Measurements from ENCODE around the gene EWSR1. TPM values are rescaled to one million over a fixed set of nuclear protein-coding genes. Genes with fewer than 3 reads are reported as not detected.

EWSR1 gene
- polyA plus RNA-seq, 10 donors = 133 to 217 (median 165) TPM

DNA sequence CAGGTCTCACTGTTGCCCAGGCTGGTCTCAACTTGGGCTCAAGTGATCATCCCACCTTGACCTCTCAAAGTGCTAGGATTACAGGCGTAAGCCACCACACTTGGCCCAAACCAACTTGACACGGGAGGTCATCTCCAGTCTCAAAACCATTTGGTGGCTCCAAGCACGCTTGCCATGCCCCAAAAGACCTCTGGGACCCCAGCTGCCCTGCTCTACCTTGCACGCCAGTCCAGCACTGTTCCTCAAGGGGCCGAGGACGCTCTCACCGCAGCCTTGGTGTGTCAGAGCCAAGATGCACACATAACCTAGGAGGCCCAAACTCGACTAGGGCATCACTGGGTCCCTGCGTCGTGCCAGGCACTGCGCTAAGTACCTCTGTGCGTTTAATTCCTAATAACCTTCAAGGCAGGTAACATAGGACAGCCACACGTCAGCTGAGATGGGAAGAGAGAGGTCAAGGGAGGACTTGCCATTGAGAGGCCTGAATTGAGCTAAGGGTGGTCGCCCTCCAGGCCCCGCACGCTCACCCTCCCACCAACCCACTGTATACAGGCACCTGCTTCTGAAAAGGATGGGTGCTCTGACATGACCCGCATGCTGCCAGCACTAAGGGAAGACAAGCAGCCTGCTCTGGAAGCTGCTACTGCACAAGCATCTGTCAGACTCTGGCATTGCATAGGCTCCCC, 33.8 kb downstream of the EWSR1 start:
- no peak for DNase-seq

DNA sequence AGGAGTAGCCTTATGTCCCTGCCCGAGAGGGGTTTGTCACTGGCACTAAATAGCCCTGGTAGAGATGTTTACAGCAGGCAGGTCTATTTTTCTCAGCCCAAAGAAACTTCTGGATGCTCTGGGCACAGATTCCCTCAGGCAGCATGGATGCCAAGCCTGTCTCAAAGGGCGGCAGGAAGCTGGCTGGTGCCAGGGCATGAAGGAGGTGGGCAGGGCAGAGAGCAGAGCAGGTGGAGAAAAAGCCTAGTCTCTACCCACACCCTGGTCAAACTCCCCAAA, 34.3 kb downstream of the EWSR1 start:
- no peak for DNase-seq

DNA sequence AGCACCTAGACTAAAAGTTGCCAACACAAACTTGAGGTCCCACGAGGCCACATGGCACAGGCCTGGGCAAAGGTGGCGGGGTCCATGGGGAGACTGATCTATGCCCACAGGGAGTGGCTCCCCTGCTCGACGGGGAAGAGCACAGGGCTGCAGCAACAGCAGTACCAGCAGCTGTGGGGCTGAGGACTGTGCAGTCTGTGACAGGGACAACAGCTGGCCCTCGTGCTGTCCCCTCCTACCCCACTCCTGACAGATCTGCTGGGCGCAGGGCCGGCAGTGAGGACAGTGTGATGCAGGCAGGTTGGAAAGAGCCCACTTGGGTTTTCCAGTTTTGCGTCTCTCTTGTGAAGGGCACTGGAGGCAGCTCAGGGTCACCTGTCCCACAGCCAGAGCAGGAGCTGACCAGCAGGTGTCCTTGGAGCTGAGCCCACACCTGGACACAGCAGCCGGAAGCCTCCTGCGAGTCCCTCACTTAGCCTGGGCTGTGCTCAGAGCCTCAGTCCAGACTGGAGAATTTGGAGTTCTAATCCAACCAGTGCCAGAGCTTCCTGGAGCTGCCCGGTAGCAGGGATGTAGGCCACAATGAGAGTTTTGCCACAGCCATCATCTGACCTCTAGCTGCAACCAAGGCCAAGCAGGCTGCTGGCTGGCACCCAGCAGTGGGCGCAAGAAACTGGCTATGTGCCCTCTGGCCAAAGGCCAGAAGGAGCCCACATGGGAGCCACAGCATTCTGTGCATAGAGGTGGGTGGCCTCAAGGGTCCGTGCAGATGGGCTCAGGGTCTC, 34.8 kb downstream of the EWSR1 start:
- no peak for DNase-seq

DNA sequence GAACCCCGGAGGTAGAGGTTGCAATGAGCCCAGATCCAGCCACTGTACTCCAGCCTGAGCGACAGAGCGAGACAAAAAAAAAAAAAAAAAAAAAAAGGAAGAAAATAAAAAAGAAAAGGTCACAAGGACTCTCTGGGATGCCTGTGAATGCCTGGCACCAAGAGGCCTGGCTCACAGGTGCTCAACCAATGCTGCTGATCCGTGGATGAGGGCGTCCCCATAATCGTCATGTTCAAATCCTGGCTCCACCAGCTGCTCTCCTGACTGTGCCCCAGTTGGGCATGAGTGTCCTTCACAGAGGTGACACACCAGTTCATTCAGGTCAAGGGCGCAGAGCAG, 37.7 kb downstream of the EWSR1 start:
- DNase-seq = no peak

DNA sequence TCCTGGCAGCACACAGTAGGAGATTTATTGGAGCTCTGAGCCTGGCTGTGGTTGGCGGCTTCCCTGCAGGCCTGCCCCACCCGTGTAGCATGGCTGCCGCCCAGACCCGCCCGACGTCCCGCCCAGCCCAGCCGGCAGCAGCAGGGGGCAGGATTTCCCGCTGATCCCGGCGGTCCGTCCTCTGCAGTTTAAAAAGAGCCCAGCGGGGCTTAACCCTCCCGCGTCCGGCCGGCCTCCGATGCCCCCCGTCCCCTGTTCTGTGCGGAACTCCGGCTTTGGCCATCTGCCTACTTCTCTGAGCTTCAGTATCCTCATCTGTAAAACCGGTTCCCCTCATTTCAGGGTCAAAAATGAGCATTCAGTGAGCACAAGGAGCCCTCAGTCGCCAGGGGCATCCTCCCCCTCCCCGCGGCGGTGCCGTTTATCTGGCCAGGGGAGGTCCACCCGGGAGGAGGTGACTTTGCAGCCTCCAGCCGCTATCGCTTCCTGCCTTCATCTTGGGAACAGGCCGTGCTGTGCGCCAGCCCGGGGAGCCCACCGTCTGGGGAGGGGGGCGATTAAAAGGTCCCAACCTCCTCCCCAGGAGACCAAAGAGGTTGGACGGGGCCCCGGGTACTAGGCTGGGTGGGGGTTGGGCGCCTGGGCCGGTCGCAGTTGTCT, 38.2 kb downstream of the EWSR1 start, which contains the start of gene GAS2L1:
Gene GAS2L1 (plus strand): TSS at position 476 of the 660 bp plus-strand sequence. CDS start 1,456 bp downstream, outside the sequence.
- peak; percentile 77 to 94 (median 88) for DNase-seq

DNA sequence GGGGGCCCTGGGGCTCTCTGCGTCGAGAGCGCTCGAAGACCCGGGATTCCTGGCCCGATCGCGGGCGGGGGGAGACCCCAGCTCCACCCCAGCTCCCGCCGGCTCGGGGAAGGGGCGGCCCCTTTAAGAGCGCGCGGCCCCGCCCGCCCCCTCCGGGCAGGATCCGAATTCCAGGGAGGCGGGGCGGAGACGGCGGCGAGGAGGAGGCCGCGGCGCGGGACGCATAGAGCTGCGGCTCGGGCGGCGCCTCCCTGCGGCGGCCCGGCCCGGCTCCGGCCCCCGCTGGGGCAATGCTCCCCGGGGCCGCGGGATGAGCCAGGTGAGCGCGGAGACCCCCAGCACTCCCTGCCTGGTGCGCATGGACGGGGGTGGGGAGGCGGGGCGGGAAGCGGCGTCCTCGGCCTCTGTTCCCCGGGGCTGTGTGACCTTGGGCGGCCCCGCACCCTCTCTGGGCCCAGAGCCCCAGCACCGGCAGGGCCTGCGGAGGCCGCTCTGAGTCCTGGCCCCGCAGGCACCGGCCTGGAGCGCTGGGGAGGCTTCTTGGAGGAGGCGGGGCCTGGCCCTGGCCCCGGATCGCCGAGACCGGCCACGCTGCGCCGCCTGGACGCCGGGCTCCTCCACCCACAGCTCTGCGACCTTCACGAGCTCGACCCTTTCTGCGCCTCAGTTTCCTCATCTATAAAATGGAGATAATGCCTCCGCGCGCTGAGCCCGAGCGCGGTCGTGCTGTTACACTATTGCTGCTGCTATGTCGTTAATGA, 38.9 kb downstream of the EWSR1 start:
- peak; percentile 79 to 94 (median 89) for DNase-seq

DNA sequence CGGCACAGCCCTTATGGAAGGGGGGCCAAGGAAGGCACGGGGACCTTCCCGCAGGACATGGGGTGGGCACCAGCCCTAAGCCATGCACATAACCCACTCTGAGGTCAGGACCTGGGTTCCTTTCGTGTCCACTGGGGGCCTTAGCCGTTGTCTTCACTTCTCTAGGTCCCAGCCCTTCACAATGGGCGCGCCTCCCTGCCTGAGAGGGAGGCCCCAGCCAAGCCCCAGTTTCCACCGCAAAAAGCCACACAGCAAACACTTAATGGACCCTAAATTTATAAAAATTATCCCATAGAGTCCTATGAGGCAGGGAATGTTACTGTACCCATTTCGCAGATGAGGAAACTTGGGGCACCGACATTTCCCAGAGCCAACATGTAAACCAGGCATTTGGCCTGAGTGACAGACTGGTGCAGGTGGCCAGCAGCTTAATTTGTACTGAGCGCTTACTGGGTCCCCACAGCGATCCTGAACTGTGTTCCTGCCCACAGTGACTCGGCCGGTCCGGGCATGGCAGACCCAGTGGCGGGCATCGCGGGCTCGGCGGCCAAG, 39.6 kb downstream of the EWSR1 start:
- no peak for DNase-seq

DNA sequence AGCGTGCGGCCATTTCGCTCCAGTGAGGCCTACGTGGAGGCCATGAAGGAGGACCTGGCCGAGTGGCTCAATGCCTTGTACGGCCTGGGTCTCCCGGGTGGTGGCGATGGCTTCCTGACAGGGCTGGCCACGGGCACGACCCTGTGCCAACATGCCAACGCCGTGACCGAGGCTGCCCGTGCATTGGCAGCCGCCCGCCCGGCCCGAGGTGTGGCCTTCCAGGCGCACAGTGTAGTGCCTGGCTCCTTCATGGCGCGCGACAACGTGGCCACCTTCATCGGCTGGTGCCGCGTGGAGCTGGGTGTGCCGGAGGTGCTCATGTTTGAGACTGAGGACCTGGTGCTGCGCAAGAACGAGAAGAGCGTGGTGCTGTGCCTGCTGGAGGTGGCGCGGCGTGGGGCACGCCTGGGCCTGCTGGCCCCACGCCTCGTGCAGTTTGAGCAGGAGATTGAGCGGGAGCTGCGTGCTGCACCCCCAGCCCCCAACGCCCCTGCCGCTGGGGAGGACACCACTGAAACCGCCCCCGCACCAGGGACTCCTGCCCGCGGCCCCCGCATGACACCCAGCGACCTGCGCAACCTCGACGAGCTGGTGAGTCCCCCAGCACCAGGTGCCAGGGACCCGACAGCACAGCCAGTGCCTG, 40.2 kb downstream of the EWSR1 start:
- no peak for DNase-seq

DNA sequence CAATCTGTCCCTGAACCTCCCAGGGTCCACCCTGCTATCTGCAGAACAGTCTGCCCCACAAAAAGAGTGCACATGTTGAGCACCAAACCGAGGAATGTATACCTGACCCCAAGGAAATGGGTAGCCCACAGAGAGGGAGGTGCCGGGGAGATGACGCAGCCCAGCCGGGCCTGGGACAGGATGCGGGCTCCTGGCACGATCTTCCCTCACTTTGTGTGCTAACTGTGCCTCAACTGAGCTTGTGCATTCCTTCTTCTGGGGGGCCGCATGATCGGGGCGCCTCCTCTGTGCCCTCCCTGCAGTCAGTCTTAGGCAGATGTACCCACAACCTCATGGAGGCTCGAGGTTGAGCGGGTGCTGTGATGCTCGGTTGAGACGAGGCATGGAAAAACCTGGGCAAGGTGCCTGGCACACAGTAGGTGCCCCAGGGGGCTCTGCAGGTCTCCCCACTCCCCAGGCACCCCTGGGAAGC, 40.8 kb downstream of the EWSR1 start:
- DNase-seq = peak in 1 of 3 donors; percentile 24

DNA sequence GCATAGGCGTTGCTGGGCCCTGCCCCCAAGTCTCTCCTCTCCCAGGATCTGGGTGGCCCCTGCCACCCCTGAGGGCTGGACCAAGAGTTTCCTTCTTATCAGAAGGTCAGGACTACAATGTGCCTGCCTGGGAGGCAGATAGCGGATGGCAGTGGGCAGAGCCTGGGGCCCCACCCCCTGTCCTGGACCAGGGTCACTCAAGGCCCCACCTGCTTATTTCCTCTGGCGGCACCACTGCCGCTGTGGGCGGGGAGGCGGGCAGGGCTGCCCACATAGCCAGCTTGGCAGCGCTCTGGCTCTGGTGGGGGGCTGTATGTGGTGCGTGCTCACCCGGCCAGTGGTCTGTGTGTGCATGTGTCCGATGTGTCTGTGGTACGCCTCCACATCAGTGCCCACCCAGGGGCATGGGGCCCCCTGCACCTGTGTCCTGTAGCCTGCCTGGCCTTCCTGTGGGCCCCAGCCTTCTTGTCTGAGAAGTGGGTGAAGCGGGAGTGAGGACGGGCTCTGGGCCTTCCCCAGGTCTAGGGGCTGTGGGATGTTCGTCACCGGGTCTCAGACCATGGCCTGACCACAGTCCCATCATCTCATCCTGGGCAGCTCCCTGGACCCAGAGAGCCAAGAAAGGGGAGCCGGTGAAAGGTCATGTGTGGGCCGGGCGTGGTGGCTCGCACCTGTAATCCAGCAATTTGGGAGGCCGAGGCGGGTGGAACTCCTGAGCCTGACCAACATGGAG, 41.4 kb downstream of the EWSR1 start:
- peak in 1 of 3 donors; percentile 47 for DNase-seq

DNA sequence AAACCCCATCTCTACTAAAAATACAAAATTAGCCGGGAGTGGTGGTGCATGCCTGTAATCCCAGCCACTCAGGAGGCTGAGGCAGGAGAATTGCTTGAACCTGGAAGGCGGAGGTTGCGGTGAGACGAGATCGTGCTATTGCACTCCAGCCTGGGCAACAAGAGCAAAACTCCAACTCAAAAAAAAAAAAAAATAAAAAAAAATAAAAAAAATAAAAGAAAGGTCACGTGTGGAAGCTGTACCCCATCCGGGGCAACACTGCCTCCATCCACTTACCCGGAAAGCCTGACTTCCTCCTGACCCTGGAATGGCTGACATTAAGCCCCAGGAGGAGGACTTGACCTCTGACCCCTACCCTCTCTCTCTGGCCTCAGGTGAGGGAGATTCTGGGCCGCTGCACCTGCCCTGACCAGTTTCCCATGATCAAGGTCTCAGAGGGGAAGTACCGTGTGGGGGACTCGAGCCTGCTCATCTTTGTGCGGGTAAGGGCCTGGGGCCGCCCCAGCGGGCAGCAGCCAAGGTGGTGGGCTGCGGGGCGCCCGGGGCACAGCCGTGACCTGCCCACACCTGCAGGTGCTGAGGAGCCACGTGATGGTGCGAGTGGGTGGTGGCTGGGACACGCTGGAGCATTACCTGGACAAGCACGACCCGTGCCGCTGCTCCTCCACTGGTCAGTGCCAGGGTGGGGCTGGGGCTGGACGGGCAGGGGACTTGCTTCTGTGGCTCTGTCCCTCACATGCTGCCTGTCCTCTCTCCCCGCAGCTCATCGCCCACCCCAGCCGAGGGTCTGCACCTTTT, 42.2 kb downstream of the EWSR1 start:
- DNase-seq = peak in 1 of 3 donors; percentile 29

DNA sequence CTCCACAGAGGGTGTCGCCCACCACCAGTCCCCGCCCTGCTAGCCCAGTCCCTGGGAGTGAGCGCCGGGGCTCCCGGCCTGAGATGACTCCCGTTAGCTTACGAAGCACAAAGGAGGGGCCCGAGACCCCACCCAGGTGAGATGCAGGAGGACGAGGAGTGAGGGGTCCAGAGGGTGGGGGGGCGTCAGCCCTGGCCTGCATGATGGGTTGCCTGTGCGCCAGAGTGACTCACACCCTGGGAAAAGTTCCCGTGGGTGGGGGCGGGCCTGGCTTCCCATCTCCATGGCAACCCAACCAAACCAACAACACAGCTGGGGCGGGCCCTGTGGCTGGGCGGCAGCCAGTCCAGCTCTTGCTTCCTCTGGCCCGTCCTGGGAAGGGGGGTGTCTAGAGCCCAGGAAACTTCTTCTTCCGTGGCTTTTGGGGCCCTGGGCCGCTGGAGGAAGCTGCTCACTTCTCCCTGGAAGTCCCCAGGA, 42.8 kb downstream of the EWSR1 start:
- peak; percentile 96 to 98 (median 96) for DNase-seq

DNA sequence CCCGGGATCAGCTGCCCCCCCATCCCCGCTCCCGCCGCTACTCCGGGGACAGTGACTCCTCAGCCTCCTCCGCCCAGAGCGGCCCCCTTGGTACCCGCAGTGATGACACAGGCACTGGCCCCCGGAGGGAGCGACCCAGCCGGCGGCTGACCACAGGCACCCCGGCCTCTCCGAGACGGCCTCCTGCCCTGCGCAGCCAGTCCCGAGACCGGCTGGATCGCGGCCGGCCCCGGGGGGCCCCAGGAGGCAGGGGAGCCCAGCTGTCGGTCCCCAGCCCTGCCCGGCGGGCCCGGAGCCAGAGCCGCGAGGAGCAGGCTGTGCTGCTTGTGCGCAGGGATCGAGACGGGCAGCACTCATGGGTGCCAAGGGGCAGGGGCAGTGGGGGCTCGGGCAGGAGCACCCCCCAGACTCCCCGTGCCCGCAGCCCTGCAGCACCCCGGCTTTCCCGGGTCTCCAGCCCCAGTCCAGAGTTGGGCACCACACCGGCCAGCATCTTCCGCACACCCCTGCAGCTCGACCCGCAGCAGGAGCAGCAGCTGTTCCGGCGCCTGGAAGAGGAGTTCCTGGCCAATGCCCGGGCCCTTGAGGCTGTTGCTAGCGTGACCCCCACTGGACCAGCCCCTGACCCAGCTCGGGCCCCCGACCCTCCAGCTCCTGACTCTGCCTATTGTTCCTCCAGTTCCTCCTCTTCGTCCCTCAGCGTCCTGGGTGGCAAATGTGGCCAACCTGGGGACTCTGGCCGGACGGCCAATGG, 43.6 kb downstream of the EWSR1 start:
- DNase-seq = peak in 1 of 3 donors; percentile 70

DNA sequence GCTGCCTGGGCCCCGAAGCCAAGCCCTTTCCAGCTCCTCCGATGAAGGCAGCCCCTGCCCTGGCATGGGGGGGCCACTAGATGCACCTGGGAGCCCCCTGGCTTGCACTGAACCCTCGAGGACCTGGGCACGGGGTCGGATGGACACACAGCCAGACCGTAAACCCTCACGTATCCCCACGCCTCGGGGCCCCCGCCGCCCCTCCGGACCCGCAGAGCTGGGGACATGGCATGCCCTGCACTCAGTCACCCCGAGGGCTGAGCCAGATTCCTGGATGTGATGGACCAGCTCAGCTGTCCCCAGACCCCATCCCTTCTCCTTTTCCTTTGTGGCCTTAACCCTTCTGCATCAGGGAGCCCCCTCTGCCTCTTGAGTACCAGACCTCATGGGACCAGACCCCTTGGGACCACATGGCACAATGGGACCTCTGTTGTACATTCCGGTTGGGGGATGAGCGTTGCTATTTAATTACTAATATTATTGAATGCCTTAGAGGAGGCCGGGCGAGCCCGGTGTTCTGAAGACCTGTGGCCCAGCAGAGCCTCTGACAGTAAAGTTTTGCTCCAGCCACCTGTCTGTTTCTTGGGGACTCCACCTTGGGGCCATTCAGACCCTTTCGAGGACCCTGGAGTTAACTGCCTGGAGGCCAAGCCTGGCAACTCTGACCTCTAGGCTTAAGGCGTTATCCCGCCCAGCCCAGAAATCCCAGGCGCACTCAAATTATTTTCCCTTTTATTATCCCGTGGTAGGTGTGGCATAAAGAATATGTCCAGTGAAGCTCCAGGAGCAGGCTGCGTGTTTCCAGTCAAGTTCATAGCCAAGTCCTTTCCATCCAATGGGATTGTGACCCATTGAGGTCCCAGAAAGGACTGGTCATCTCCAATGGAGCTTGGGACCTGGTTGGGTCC, 44.4 kb downstream of the EWSR1 start:
- DNase-seq = no peak

DNA sequence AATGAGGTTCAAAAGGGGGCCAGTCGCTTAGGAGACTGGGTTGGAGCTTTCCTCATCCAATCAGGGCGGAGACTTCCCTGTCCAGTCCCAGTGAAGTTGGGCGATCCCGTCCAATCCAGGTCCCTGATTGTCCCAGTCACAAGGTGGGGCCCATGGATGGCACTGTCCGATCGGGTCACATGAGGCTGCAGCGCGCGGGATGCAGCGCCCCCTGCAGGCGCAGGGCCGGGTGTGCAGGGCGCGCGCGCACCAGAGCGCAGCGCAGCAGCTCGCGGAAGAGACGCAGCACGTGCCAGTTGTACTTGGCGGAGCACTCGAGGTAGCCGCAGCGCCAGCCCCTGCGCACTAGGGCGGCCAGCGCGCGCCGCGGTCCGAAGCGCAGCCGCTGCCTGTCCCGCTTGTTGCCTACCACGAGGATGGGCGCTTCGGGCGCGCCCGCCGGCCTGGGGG, 45.1 kb downstream of the EWSR1 start:
- DNase-seq = peak in 2 of 3 donors; percentile 72 to 88

DNA sequence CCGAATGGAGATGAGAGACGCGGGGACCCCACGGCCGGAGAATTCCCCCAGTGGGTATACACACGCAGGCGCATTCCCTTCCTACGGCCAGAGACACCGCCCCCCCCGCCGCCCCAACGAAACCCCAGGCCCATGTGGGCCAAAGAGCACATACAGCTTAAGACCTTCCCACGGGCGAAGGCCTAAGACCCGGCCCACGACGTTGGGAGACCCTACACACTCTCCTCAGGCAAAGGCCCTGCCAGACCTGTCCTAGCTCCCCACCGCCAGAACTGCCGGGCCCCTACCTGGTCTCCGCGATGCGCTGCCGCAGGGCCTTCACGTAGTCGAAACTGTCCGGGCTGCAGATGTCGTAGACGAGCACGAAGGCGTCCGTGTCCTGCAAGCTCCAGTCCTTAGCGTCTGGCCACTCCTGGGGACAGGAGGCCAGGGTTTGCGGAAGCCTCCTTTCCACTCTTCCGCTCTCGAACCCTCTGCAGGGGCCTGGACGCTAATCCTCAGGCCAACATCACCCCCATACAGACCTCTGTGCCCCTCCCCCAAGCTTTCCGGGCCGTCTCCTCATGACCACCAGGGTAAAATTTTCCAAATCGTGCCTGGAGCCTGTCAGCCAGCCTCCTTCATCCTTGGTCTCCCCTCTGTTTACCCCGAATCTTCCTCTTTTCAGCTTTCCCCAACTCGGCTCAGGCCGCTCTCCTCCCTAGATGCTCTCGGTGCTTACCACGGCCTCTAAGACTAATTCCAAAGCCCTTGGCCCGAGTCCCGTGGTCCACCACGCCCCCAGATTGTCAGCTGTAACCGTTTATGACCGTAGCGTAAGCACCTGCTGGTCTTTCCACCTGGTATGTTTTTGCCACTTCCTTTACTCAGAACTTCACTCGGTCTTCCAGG, 45.8 kb downstream of the EWSR1 start:
- DNase-seq = no peak
